OCI-M2 (cell line): ENCODE results near the gene MAN1C1.
"Not testable (repeated sequence)": the region's sequence is repeated elsewhere in the genome, so short reads cannot be mapped to it uniquely, and the experiment has no call there.

Experiments used
- DNase-seq: peaks from one replicate; lab custom pipeline; 2025; ENCODE audit not compliant: unreplicated experiment; lab: John Stamatoyannopoulos, UW

The MAN1C1 gene

GRCh38 chr1:25734991-25735390 lies 118.4 kb downstream of the MAN1C1 start:
- not testable (repeated sequence) for DNase-seq

GRCh38 chr1:25735956-25736529 lies 119.5 kb downstream of the MAN1C1 start:
- DNase-seq = no peak

GRCh38 chr1:25737130-25737529 lies 120.5 kb downstream of the MAN1C1 start:
- no peak for DNase-seq

DNA sequence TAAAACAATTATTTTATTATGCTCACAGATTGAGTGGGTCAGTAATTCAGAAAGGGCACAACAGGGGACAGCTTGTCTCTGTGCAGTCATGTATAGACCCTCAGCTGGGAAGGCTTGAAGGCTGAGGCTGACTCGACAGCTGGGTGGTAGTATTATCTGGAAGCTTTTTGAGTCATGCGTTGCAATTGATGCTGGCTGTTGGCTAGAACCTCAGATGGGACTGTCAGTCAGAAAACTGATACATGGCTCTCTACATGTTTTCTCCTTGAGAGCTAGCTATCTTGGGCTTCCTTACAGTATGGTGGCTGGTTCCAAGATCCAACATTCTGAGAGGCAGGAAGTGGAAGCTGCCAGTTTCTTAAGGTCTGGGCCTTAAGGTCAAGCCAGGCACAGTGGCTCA lies 121.9 kb downstream of the MAN1C1 start:
- DNase-seq = no peak

DNA sequence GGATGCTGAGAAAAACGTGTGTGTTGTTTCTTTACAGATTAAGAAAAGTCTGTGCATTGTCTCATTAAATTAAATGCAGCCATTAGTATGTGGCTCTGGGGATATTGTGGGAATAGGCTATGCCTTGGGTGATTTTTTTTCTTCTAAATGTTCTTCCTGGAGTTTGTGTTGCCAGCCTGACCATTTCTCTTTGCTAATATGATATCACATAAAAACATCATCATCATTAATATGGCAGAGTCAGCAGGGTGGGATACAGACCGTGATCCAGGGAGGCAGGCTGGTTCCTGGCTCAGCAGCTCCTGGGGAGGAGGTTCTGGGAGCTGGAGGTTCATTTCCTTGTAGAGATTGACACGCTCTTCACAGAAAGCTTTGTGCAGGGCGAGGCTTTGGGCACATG lies 122.8 kb downstream of the MAN1C1 start:
- DNase-seq = no peak

DNA sequence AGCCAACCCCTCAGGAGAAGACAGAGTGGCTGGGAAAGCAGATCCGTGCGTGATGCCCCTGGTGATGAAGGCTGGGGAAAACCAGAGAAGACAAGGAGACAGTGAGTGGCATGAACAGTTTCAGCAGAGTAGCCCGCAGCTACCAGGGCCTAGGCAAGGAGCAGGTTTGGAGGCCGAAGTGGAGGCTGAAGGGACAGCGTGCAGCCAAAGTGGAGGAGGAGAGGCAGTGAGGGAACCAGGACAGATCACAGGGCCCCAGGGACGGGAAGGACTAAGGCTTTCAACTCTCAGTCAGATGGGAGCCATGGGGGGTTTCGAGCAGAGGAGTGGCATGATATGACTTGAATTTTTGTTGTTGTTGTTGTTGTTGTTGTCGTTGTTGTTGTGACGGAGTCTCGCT lies 123.5 kb downstream of the MAN1C1 start:
- no peak for DNase-seq

- no peak for DNase-seq
Measured at GRCh38 chr1:25742316-25742715, 125.7 kb downstream of the MAN1C1 start.

DNA sequence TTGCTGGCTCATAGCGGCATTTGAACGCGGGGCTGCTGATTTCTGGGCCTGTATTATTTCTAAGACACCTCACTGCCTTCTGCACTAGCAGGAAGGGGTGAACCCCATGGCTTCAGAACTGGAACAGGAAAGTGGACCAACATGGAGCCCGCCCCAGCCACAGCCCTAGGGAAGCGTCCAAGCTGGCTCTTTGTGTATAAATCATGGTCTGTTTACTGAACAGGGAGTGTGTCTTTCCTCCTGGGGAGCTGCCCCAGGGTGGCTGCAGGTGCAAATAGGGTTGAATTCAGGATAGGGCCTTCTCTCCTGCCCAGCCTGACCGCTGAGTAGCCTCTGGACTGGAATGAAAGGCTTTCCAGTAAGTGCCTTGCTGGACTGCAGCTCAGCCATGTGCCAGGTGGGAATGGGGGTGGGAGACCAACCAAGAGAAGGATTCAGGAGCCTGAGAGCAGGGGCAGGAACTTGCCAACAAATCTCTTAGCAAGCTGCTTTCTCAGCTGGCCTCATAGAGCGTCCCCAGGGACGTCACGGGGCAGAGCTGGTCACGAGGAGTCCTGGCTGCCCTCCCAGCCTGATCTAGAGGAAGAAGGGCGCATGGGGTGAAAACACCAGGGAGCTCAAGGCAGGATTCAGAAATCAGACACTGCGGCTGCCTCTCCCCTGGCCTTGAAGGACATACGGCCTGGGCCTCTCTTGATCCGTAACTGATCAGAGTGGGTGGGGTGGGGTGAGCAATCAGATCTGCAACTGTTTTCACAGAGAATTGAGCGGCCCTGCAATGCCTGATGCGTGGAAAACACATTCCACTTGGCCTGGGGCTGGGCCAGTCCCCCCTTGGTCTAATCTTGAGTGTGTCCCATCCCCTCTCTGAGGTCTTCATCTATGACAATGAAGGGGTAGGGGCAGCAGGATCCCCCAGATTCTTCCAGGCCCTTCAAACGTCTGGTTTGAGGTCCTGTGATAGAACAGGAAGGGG lies 126.9 kb downstream of the MAN1C1 start:
- DNase-seq = no peak

DNA sequence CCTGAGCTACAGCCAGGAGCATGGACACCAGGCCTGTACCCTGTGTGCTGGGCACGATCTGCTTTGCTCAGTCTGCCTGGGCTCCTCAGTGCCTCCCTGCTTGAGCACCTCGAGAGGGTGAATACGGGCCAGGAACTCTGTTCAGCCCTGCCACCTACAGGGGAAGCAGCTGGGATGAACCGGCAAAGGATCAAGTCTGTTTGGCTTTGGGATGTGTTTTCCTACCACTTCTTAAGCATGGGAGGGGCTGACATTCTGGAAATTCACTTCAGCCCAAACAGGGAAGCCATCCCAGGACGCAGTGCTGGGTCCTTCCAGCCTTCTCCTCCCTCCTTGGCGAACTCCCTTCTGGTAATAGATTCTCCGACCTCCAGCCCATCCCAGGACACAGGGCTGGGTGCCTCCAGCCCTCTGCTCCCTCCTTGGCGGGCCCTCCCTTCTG lies 127.6 kb downstream of the MAN1C1 start:
- no peak for DNase-seq

DNA sequence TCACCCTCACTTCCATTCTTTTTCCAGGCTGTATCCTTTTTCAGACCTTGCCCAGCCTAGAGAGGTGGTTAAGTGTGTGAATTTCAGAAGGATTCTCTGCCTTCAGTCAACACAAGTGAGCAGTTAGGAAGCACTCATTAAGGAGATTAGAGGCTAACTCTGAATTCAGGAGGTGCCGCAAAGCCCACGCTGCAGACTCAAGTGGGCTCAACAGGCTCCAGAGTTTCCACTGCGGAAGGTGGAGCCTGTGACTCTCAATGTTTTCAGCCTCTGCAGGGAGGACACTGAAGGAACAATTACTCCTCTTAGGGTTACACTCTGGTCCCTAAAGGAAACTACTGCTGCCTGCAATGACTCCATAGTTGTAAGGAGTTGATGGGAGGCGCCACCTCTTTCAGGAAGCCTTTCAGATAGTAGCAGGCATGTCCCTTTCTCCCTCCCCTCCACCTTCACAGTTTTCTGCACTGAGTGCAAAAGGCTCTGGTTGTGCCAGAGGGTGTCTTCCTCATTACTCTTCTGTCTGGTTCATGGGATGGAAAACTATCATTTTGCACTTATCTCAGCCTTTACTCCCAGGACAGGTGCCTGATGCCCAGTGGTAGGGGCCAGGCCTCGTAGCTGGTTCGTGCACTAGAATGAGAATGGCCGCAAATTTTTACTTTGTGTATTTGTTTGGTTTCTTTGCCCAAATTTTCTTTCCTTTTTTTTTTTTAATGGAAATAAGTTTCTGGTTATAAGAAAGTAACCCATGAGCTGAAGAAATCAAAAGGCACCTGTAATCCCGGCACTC lies 128.2 kb downstream of the MAN1C1 start:
- no peak for DNase-seq

- DNase-seq = no peak
Measured at GRCh38 chr1:25746299-25747045, 129.9 kb downstream of the MAN1C1 start.

- no peak for DNase-seq
Measured at GRCh38 chr1:25747046-25747719, 130.6 kb downstream of the MAN1C1 start.

DNA sequence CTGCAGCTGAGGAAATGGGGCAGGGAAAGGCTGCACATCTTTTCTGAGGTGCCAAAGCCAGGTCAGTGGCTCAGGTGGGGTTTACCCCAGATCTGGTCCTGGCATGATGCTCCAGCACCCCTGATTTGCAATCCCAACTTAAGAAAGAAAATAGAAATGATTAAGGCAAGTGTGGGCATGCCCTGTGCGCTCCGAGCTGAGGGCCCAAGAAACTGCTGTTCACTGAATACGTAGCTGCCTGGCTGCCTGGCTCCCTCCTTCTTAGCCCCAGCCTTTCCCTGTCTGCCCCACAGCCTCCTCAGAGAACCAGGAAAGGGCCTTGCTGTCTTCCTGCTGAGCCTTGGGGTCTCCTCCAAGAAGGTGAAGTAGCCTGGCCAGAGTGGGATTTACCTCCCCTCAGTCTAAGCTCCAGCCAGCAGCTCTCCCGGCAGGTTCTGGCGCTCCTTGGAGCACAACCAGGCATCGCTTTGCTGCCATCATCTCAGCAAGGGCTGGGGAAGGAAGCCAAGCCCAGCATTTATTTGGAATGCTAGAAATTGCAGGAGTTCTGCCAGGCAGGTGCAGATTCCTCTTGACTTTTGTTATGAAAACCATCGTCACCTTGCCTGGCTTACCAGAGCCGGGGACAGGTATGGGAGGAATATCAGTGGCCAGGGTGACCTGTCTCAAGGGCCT lies 132.1 kb downstream of the MAN1C1 start:
- no peak for DNase-seq

DNA sequence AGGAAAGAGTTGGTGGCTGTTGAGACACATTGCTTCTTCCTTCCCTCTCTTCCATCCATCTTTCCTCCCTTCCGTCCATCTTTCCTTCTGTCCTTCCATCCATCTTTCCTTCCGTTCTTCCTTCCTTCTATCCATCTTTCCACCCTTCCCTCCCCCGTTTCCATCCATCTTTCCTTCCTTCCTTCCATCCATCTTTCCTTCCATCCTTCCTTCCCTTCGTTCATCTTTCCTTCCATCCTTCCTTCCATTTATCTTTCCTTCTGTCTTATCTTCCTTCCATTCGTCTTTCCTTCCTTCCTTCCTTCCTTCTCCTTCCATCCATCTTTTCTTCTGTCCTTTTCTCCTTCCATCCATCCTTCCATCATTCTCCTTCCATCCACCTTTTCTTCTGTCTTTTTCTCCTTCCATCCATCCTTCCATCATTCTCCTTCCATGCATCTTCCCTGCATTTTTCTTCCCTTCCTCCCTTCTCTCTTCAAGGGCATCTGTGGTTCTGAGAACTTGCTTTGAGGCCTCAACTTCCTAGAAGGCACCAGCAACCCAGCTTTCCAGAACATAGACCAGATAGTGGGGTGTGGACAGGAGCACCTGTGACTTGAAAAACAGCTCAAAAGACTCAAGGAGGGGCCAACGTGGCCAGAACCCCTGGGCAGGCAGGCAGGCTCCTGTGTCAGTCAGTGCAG lies 134.5 kb downstream of the MAN1C1 start:
- no peak for DNase-seq

GRCh38 chr1:25754470-25755181 lies 138.0 kb downstream of the MAN1C1 start:
- DNase-seq = no peak

GRCh38 chr1:25755475-25756125 lies 139.0 kb downstream of the MAN1C1 start:
- DNase-seq = no peak

- DNase-seq = no peak
Measured at GRCh38 chr1:25756215-25756614, 139.6 kb downstream of the MAN1C1 start.
